Medulla oblongata (tissue), 1 donor: Measurements from ENCODE around the gene RRAGC.
"Not testable (repeated sequence)": the region's sequence is repeated elsewhere in the genome, so short reads cannot be mapped to it uniquely, and the experiment has no call there.

Experiments used
- DNase-seq: peaks from one replicate; pipeline ENCODE4 v3.0.0-alpha.2; 2015; ENCODE audit errors: extremely low spot score

The RRAGC gene

GRCh38 chr1:38858833-38859560, 575 bp downstream of the RRAGC start:
- DNase-seq = peak; percentile 44

- DNase-seq = no peak
Observed at GRCh38 chr1:38852780-38853179, 6.8 kb downstream of the RRAGC start.

- peak; percentile 44 for DNase-seq
Observed at GRCh38 chr1:38848071-38848470, 11.5 kb downstream of the RRAGC start.

DNA sequence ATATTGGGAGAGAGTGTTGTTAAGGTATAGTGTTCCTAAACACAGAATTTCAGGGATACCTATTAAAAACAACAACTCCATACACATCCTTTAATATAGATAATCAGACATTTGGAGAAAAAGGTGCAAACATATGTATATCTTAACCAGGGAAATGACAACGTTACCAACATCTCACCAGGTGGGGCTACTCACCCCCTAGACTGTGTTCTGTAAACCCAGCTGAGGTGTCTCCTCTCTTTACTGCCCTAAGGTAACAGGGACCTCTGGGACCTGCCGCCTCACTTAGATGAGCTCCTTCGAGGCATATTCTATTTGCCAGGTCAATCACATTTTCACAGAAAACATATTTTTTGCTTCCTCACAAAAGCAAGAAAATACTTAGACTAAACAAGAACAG, 13.4 kb downstream of the RRAGC start:
- no peak for DNase-seq

DNA sequence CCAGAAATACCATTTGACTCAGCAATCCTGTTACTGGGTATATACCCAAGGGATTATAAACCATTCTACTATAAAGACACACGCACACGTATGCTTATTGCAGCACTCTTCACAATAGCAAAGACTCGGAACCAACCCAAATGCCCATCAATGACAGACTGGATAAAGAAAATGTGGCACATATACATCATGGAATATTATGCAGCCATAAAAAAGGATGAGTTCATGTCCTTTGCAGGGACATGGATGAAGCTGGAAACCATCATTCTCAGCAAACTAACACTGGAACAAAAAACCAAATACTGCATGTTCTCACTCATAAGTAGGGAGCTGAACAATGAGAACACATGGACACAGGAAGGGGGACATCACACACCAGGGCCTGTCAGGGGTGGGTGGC, 14.5 kb downstream of the RRAGC start:
- DNase-seq = not testable (repeated sequence)

- no peak for DNase-seq
Observed at GRCh38 chr1:38840281-38840680, 19.3 kb downstream of the RRAGC start.

DNA sequence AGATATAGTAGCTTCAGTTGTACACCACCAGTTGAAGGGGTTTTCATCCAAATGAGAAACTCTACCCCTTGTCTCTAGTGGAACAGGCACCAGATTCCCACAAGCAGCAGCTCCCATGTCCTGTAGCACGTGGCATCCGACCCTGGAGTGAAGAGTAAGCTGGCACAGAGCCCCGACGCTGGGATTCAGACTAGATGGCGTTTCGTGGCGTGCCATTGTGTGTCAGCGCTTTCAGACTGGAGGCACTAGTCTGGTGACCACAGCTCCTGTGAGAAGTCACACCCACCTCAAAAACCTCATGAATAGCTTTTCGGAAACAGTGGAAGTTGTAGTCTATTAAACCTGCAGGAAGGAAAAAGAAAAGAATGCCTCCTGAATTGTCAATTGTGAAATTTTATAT, 20.2 kb downstream of the RRAGC start:
- no peak for DNase-seq

GRCh38 chr1:38836316-38836715, 23.3 kb downstream of the RRAGC start:
- DNase-seq = not testable (repeated sequence)

- DNase-seq = peak; percentile 90
Observed at GRCh38 chr1:38834937-38835827, 24.4 kb downstream of the RRAGC start.

- no peak for DNase-seq
Observed at GRCh38 chr1:38834221-38834782, 25.3 kb downstream of the RRAGC start.

GRCh38 chr1:38833146-38833545, 26.4 kb downstream of the RRAGC start:
- peak; percentile 75 for DNase-seq

DNA sequence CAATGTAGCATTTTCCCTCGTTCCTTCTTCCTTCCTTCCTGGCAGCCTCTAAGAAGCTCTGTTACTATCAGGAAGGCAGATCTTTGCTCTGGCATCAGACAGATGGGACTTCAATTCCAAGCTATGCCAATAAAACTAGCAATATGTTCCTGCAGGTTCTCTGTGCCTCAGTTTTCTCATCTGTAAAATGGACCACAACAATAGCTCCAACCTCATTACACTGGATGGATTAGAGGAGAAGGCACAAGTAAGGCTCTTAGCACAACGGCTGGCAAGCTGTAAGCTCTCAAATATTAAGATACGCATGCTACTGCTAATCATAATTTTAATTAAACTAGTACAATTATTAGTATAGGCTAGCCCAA, 27.2 kb downstream of the RRAGC start:
- DNase-seq = no peak

DNA sequence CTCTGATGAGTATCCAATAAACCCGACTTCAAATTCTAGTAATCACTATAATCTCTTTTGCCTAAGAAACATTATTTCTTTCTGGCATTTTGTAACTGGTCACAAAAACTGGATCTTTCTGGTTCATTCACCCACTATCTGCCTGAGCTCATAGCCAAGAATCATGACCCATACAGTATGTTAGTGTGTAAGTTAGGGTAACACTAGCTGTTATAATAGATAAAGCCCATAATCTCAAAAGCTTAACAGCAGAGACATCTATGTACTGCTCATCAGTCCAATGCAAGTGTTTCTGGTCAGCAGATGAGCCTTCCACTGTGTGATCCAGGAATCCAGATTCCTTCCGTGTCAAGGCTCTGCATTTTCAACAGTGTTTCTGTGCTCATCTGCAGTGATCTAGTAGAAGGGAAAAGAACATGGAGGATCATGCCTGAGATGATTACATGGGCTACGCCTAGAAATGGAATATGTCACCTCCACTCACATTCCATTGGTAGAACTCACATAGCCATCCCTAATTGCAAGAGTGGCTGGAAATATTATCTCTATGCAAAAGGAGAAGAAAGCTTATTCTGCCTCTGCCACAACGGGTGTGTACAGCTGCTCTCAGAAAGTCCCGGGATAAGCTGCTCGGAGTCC, 27.7 kb downstream of the RRAGC start:
- no peak for DNase-seq

- DNase-seq = no peak
Observed at GRCh38 chr1:38829368-38829767, 30.2 kb downstream of the RRAGC start.

DNA sequence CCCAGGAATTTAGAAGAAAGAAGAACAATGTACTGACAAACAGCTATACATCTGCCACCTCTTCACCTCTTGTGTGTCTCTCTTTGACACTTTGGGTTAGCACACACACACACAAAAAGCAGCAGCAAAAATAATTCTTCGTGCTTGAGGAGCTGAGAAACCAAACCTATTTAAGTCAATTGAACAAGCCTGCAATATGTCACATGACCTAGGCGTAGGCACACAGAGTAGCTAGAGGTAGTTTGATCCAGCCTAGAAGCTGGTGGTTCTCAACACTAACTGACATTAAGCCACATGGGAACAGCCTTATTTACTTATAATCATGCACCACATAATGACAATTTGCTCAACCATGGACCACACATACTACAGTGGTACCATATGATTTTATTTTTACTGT, 32.3 kb downstream of the RRAGC start:
- DNase-seq = no peak

DNA sequence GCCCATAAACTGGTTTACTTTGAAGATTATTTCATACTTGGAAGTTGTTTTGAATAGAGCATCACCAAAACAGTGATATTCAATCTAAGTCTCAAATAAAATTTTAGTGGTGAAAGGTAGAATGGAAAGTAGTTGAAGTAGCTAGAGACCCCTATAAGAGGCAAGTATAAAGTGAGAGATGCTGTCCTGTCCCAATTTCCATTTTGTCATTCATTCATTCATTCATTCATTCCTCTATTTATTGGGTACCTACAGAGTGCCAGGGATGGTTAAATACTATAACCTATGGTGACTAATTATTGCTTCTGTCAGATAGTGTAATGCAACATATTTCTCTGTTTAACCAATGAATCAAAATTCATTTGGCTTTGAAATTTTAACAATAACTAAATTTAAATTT, 32.7 kb downstream of the RRAGC start:
- DNase-seq = no peak

DNA sequence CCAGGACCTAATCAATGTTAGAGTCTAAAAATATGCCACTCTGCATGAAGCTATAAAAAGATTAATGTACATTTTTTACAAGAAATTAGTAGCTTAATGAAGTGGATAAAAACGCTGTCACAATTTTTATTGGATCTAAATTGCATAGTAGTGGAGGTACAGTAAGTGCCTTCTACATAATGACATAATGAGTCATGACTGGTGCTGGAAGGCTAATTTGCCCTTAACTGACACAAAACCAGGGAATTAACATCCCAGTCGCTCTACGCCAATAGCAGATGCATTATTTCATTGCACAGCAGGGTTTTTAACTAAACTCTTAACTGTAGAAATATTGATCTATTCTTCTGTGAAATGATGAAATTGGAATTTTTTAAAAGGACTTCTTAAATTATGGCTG, 33.3 kb downstream of the RRAGC start:
- no peak for DNase-seq

- DNase-seq = no peak
Observed at GRCh38 chr1:38820860-38821259, 38.7 kb downstream of the RRAGC start.

- DNase-seq = no peak
Observed at GRCh38 chr1:38819516-38819915, 40.1 kb downstream of the RRAGC start.

DNA sequence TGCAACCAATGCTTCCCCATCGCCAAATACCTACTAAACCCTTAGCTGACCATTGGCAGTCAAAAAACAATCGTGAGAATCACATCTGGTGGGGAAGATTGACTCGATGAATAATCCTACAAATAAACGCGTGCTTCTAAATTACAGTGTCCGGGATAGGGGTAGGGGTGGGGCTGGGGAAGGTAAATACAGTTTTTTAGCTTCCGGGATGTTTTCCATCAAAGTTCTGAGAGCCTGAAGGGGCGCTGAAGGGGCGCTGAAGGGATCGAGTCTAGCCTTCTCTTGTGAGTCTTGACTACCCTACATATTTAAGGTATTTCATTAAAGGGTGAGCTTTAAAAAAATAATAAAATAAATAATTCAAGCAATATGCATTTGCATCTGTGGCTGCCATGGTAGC, 40.5 kb downstream of the RRAGC start:
- no peak for DNase-seq

DNA sequence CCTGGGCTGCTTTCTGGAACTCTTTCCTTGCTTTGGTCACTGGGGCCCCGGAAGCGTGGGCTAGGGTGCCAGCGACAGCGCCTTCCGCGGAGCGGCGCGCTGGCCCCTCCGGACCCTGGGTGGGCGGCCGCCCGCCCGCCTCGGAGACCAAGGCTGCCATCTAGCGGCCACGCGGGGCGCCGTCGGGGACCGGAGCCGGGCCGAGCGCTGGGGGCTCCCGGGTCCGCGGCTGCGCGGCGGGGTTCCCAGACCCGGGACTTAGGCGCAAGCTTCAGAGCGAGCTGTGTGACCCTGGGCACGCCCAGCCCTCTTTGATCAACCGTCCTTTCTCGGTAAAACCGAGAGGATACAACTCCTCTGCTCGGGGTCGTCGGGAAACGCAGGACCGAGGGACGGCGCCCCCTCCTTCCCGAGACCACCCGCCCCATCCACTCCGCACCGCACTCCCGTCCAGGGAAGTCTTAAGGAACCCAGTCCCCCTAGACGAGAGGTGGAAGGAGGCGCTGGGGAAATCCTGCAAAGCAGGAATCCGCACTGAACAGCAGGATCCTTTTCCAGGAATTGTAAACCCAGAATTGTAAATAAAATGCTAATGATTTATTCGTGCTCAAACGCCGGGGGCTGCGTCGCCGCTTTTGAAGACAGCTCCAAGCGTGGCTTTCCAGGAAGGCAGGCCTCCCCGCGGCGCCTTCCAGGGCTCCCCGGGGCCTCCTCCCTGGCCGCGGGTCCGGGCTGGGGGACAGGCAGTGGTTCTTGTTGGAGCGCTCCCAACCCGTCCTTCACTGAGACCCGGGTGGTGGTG, 41.2 kb downstream of the RRAGC start:
- DNase-seq = no peak
